CD14-positive monocyte (primary cell): ENCODE data around the gene TPGS2. TPM values are rescaled to one million over a fixed set of nuclear protein-coding genes. Genes with fewer than 3 reads are reported as not detected.

ENCODE experiments used
- DNase-seq, 3 donors: peaks; one replicate each; pipeline ENCODE4 v3.0.0-alpha.2; 2011 to 2022
- H2AFZ ChIP-seq: 2 replicates; pipeline ENCODE4 v1.6.0; 2012; ENCODE audit warnings: mild to moderate bottlenecking, low read depth, low read length, inconsistent platforms; ENCODE audit not compliant: insufficient read depth, poor library complexity, severe bottlenecking
- H3K27ac ChIP-seq, 2 donors: 1 replicate in 1 of 2; 2 replicates in 1 of 2; pipeline ENCODE4 v1.5.1; 2012 to 2013; ENCODE audit warnings: low read length in 2 of 2, control low read depth in 1 of 2, inconsistent platforms in 1 of 2, low read depth in 1 of 2, mild to moderate bottlenecking in 1 of 2
- H3K27me3 ChIP-seq, 2 donors: one replicate each; pipeline versions ENCODE4 v1.6.0 to v1.6.1; 2011 to 2013; ENCODE audit warnings: low read length in 2 of 2; ENCODE audit not compliant: control insufficient read depth in 2 of 2, insufficient read depth in 2 of 2
- H3K36me3 ChIP-seq, 2 donors: replicated peaks in 1 of 2; 1 replicate in 1 of 2; 2 replicates in 1 of 2; pipeline versions ENCODE4 v1.5.1 to v1.6.1; 2012 to 2013; ENCODE audit warnings: low read length in 2 of 2, control low read depth in 1 of 2, inconsistent platforms in 1 of 2, mild to moderate bottlenecking in 1 of 2; ENCODE audit not compliant: insufficient read depth in 2 of 2, control insufficient read depth in 1 of 2
- H3K4me1 ChIP-seq, 2 donors: 1 replicate in 1 of 2; 2 replicates in 1 of 2; pipeline versions ENCODE4 v1.5.1 to v1.6.1; 2012 to 2013; ENCODE audit warnings: low read length in 2 of 2, control low read depth in 1 of 2, inconsistent platforms in 1 of 2, mild to moderate bottlenecking in 1 of 2, moderate library complexity in 1 of 2; ENCODE audit not compliant: insufficient read depth in 2 of 2, control insufficient read depth in 1 of 2
- H3K4me2 ChIP-seq: replicated peaks from 2 replicates; pipeline ENCODE3; 2012; ENCODE audit warnings: low read length, moderate library complexity, mild to moderate bottlenecking; ENCODE audit not compliant: poor library complexity, severe bottlenecking; ENCODE audit errors: extremely low read depth
- H3K4me3 ChIP-seq, 3 experiments: fragments of 200-600 bp in 1 of 3; sonication (generic) in 1 of 3; replicated peaks in 1 of 3; 1 replicate in 2 of 3; 2 replicates in 1 of 3; pipeline ENCODE4 v1.5.1; 2011 to 2013; ENCODE audit warnings: low read length in 3 of 3, mild to moderate bottlenecking in 3 of 3, control low read depth in 2 of 3, low read depth in 2 of 3, inconsistent platforms in 1 of 3, moderate library complexity in 1 of 3
- H3K79me2 ChIP-seq: 2 replicates; pipeline ENCODE4 v1.6.0; 2012; ENCODE audit warnings: mild to moderate bottlenecking, control low read depth, inconsistent platforms, low read length, moderate library complexity; ENCODE audit not compliant: insufficient read depth
- H3K9ac ChIP-seq: 2 replicates; pipeline ENCODE4 v1.6.0; 2017; ENCODE audit warnings: low read length, mild to moderate bottlenecking; ENCODE audit not compliant: insufficient read depth, poor library complexity, severe bottlenecking
- H3K9me3 ChIP-seq, 2 donors: replicated peaks in 1 of 2; 1 replicate in 1 of 2; 2 replicates in 1 of 2; pipeline versions ENCODE4 v1.5.1 to v1.6.1; 2012 to 2013; ENCODE audit warnings: low read length in 2 of 2, control low read depth in 1 of 2; ENCODE audit not compliant: control insufficient read depth in 1 of 2, insufficient read depth in 1 of 2
- H4K20me1 ChIP-seq: 2 replicates; pipeline ENCODE4 v1.6.0; 2012; ENCODE audit warnings: mild to moderate bottlenecking, low read length, control low read depth, moderate library complexity; ENCODE audit not compliant: insufficient read depth
- H3K27ac Mint-ChIP-seq, 7 donors: one replicate each; pipeline ENCODE4 v1.8.0; 2020; ENCODE audit warnings: mild to moderate bottlenecking in 7 of 7, mixed read lengths in 7 of 7, moderate library complexity in 6 of 7, inconsistent platforms in 2 of 7
- H3K27me3 Mint-ChIP-seq, 3 donors: one replicate each; pipeline ENCODE4 v1.8.0; 2021 to 2022; ENCODE audit warnings: low read depth in 3 of 3, mild to moderate bottlenecking in 3 of 3, mixed read lengths in 3 of 3, moderate library complexity in 3 of 3, inconsistent platforms in 1 of 3
- H3K36me3 Mint-ChIP-seq, 2 donors: one replicate each; pipeline ENCODE4 v1.8.0; 2020; ENCODE audit warnings: mixed read lengths in 2 of 2, inconsistent platforms in 1 of 2, mild to moderate bottlenecking in 1 of 2
- H3K4me1 Mint-ChIP-seq: one replicate; pipeline ENCODE4 v1.8.0; 2020; ENCODE audit warnings: mild to moderate bottlenecking, mixed read lengths
- H3K4me3 Mint-ChIP-seq, 2 donors: one replicate each; pipeline ENCODE4 v1.8.0; 2020; ENCODE audit warnings: mild to moderate bottlenecking in 2 of 2, mixed read lengths in 2 of 2, moderate library complexity in 1 of 2
- H3K9me3 Mint-ChIP-seq, 7 donors: one replicate each; pipeline ENCODE4 v1.8.0; 2020 to 2022; ENCODE audit warnings: mixed read lengths in 7 of 7, mild to moderate bottlenecking in 6 of 7, moderate library complexity in 6 of 7, inconsistent platforms in 2 of 7
- CTCF ChIP-seq: fragments of 200-600 bp; IDR thresholded peaks from one replicate; pipeline ENCODE4 v1.8.0; 2022; ENCODE audit warnings: antibody characterized with exemption, mild to moderate bottlenecking
- WGBS: methylation state at CpG from one replicate; pipeline ENCODE4 v1.1.5; 2013; ENCODE audit warnings: missing lambda C conversion rate; ENCODE audit not compliant: insufficient coverage; 5-methylcytosine and 5-hydroxymethylcytosine counted together
- intact Hi-C, 2 donors: fragments of 100-400 bp; cut with micrococcal nuclease; formaldehyde crosslinking; loops; one replicate each; pipeline versions ENCODE4 v1.15.0 to v1.15.1; 2023
- polyA plus RNA-seq, 3 donors: library from polyadenylated mRNA; depleted of rRNA in 1 of 3; unstranded in 2 of 3; stranded (reverse) in 1 of 3; fragments of 300-500 nt in 2 of 3; fragments of >200 nt in 1 of 3; fragmentation: Illumina TruSeq in 2 of 3; gene quantifications; 1 replicate in 2 of 3; 2 replicates in 1 of 3; pipeline ENCODE4 v1.2.3, GENCODE V29; 2012 to 2021

TPGS2 gene
- polyA plus RNA-seq, 3 donors: 27.6 to 50.1 (median 41.5) TPM

- no peaks in the 10 kb centered on the region for H3K4me1 Mint-ChIP-seq
Measured at GRCh38 chr18:36867056-36867455, 38.3 kb upstream of the TPGS2 start.

GRCh38 chr18:36862182-36862581, 33.4 kb upstream of the TPGS2 start:
- Histone ChIP-seq H3K4me1 (no peaks in the 10 kb centered on the region), H3K9me3 (peaks cover 0 to 5% of the 10 kb centered on the region in 2 donors), H3K27ac (no peak overlapping the region), H3K4me3 (no peak overlapping the region), H3K79me2 (no peaks in the 10 kb centered on the region), H2AFZ (no peak overlapping the region), H3K27me3 (no peaks in the 10 kb centered on the region), H3K36me3 (peaks cover 0 to 2% of the 10 kb centered on the region in 2 donors), H3K9ac (no peak overlapping the region), H4K20me1 (no peaks in the 10 kb centered on the region), H3K4me2 (no peak overlapping the region)
- DNase-seq: no peak
- TF ChIP-seq CTCF: no peak
- peaks cover 4 to 20% of the 10 kb centered on the region in 2 donors for H3K36me3 Mint-ChIP-seq
- peaks cover 0 to 1% (median 0%) of the 10 kb centered on the region in 3 donors for H3K27me3 Mint-ChIP-seq
- no peak overlapping the region for H3K4me3 Mint-ChIP-seq
- peaks cover 2 to 9% (median 4%) of the 10 kb centered on the region in 7 donors for H3K9me3 Mint-ChIP-seq
- intact Hi-C loops: no loop called here
- H3K27ac Mint-ChIP-seq: no peak overlapping the region
- no peaks in the 10 kb centered on the region for H3K4me1 Mint-ChIP-seq
- no CpG with 5 or more reads among the region's 1 CpG for WGBS

More at GRCh38 chr18:36867056-36867455, 38.3 kb upstream of the TPGS2 start:
- Histone ChIP-seq H3K4me3 (no peak overlapping the region), H2AFZ (no peak overlapping the region), H3K79me2 (no peaks in the 10 kb centered on the region), H4K20me1 (no peaks in the 10 kb centered on the region), H3K9me3 (peaks cover 0 to 5% of the 10 kb centered on the region in 2 donors), H3K4me1 (no peaks in the 10 kb centered on the region), H3K4me2 (no peak overlapping the region), H3K27ac (no peak overlapping the region), H3K9ac (no peak overlapping the region), H3K27me3 (no peaks in the 10 kb centered on the region), H3K36me3 (peaks cover 0 to 1% of the 10 kb centered on the region in 2 donors)
- TF ChIP-seq CTCF: no peak
- no peak for DNase-seq
- H3K9me3 Mint-ChIP-seq: peaks cover 2 to 9% (median 5%) of the 10 kb centered on the region in 7 donors
- peaks cover 9 to 16% of the 10 kb centered on the region in 2 donors for H3K36me3 Mint-ChIP-seq
- no peak overlapping the region for H3K27ac Mint-ChIP-seq
- intact Hi-C loops: no loop called here
- H3K4me3 Mint-ChIP-seq: no peak overlapping the region
- WGBS: 100% methylated on average over 1 of the region's 1 CpG
- H3K27me3 Mint-ChIP-seq: no peaks in the 10 kb centered on the region
